SKM-1 (cell line): ENCODE data around the gene POP5.
"Not testable (repeated sequence)": the region's sequence is repeated elsewhere in the genome, so short reads cannot be mapped to it uniquely, and the experiment has no call there.

Experiments
- DNase-seq: peaks from one replicate; lab custom pipeline; 2025; ENCODE audit not compliant: unreplicated experiment; lab: John Stamatoyannopoulos, UW

Gene POP5

DNA sequence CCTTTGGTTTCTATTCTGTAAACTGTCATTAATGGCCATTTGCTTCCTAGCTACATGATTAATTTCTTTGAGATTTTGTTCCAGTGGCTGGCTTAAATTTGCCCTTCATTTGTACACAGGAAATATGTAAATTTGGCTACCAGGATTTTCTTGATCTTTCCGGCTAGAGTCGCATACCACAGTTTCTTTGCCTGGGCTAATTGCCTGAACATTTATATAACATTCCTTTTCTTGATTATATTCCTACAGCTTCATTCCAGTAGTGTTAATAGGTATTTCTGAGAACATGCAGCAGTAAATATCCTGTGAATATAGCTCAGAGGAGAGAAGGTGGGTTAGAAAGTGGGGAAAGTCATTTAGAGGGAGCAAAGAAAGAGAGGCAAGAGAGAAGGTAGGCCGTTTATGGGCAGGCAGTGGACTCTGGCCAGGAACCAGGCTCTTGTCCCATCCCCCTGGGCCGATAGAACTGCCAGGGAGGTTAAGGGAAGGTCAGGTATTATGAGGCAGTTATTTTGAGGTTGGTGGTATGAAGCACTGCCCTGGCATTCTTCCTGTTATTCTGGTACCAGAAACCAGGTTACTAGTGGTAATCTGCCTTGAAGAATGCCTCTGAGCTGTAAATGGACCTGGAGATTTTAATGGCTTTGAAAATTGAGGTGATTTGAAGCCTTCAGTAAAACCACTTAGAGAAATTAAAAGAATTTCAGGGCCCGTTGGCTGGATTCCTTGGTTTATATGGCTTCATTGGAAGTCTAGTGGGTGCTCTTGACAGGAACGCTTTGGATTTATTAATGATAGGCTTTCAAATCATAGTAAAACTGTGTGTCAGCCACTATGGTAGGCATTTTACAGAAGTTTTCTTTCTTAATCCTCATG lies 42.7 kb downstream of the POP5 start:
- no peak for DNase-seq

DNA sequence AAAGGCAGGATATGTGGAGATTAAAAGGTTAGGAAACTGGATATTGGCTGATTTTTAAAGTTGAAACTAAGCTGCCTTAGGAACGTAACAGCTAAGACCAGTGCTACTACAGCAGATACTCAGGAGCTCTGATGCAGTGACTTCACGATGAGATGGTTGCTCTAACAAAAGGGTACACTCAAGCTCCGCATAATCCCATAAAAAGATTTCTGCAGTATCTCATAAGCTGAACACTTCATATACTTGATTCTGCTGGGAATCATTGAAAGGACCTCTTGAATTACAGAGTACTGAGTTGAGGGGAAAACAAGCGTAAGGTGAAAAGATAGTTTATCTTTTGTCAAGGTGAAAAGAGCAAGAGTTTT lies 43.4 kb downstream of the POP5 start:
- no peak for DNase-seq

DNA sequence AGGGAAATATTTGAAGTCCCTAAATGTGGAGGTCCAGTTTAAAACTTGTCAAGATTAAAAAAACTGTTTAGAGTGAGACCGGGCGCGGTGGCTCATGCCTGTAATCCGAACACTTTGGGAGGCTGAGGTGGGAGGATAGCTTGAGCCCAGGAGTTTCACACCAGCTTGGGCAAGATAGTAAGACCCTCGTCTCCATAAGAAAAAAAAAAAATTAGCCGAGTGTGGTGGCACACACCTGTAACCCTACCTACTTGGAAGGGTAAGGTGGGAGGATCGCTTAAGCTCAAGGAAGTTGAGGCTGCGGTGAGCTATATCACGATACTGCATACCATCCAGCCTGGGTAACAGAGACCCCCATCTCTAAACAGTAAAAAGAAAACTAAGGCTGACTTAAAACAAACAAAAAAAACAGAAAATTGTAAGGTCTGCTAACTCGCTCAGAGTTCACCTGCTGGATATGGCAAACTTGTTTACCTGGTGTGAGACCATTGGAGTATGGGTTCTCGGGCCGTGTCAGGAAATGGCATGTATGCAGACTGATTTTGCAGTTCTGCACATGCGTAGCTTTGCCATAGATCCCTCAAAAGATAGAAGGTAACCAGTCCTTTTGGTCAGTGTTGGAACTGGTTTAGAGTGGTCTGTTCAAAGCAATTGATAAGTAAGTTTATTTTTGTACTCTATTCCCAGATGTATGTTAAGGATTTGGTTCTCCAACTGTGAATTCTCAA lies 45.0 kb downstream of the POP5 start:
- no peak for DNase-seq

DNA sequence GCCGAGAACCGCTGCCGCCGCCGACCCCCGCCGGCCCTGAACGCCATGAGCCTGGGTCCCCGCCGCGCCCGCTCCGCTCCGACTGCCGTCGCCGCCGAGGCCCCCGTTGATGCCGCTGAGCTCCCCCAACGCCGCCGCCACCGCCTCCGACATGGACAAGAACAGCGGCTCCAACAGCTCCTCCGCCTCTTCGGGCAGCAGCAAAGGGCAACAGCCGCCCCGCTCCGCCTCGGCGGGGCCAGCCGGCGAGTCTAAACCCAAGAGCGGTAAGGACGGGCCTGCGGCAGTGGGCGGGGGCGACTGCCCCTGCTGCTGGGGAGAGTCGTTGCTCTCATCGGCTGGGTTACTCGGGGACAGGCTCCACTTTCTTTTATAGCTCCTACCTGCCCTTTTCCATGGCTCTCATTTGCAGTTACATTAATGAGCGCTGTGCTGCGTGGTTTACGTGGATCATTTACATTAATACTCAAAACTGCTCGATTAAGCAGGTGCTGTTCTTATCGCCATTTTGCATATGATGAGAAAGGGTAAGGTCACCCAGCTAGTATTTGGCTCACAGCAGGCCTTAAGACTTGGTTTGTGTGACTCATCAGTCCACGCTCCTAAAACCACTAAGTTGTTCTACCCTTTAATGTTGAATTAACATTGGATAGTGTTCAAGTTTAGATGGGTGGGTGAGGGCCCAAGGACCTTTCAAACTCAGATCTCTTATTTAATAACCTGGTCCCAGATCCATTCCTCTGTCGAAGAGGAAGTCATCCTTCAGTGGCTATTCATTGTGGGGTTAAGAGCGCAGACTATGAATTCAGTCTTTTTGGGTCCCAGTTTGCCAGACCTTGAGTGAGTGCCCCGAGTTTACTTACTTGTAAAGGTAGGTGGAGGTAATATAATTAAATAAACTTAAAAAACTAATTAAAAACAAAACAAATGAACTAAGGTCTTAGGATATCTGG lies 46.2 kb downstream of the POP5 start:
- no peak for DNase-seq

DNA sequence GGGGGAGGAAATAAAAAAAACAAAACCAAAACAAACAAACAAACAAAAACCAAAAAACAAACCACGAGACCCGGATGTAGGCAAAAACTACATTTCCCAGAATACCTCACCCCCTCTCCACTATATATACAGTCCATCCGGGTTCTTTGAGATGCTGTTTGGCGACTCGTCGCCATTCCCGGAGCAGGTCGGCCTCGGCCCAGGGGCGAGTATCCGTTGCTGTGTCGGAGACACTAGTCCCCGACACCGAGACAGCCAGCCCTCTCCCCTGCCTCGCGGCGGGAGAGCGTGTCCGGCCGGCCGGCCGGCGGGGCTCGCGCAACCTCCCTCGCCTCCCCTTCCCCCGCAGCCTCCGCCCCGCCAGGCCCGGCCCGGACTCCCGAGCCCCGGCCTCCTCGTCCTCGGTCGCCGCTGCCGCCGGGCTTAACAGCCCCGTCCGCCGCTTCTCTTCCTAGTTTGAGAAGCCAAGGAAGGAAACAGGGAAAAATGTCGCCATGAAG lies 46.9 kb downstream of the POP5 start, which contains the start of gene RNF10:
Gene RNF10 (plus strand): TSS at position 154 of the 500 bp plus-strand sequence. CDS start 456 bp downstream, outside the sequence.
- DNase-seq = no peak

DNA sequence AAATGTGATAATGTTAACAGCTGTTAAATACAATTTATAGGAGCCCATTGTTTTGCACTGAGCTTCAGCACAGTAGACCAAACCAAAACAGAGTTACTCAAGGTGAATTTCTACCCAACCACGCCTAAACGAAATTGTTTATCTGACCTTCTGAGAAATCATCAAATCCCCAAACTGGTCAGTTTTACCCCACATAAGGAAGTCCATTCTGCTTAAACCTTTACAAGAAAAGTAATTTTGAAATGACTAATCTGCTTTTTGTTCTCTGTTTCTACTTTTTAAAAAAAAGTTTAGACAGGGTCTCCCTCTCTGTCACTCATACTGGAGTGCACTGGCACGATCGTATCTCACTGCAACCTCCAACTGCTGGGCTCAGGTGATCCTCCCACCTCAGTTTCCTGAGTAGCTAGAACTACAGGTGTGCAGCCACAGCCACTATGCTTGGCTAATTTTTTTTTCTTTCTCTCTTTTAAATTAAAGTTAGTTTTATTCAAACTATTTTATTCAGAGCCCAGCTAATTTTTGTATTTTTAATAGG lies 48.4 kb downstream of the POP5 start:
- DNase-seq = no peak

DNA sequence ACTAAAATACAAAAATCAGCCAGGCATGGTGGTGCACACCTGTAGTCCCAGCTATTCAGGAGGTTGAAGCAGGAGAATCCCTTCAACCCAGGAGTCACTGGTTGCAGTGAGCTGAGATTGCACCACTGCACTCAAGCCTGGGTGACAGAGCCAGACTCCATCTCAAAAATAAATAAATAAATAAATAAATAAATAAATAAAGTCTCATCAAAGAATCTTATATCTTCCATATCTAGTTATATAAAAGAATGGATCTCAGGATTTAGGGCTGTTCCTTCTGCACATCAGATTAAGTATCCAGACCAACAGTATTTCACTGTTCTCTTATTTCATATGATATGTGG lies 50.8 kb downstream of the POP5 start:
- DNase-seq = not testable (repeated sequence)

DNA sequence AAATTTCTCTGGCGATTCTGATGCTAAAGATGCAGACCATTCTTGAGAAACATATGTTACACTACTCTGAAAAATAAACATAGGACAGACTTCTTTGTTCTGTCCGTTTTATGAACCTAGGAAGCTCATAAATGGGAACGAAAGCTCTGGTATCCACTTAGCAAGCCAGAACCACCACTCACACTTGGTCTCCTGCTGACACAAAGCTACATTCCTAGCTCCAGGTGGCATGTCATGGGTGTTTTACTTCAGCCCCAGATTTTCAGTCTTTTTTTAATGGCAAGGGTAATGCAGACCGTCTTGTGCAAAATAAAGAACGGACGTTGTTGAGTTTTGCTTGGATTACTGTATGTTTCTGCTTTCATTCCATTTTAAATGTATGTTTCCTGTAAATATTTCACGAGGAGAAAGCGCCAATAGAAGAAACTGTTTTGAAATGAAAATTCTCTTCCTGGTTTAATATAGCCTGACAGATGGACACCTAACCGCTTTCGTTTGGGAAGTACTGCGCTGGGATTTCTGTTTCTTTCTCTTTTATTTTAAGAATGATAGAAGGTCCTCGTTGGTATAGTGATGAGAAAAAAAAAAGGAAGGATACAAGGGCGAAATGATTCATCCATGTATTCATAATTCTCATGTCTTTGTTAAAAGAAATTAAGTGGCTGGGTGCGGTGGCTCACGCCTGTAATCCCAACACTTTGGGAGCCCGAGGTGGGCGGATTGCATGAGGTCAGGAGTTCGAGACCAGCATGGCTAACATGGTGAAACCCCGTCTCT lies 51.4 kb downstream of the POP5 start:
- no peak for DNase-seq

DNA sequence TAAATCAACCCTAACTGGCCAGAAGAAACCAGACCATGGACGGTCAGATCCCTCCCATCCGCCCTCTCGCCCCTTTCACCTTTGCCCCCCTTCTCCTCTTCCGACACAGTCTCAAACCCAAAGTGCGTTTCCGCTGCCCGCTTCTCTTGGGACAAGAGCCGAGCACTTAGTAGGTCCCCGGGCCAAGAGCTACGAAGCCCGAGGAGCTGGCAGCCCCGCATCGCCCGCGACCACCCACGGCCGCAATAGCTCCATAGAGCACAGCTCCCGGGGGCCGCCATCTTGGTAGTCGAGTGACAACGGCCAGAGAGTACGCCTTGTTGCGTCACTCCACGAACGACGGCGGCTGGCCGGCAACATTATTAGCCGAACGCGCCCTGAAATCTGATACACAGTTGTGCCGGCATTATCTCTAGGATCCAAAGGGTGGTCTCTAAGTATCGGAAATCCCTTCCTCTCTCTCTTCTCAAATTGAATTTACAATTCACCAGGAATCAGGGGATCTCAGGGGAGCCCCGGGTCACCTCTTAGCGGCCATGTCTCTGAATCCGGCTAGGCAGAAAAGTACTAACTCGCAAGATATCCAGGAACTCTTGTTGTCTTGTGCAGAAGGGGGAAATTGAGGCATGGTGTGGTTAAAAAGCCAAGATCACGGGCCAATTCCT lies 52.2 kb downstream of the POP5 start, which contains the start of gene COQ5:
Gene COQ5 (minus strand): TSS at position 298 of the 665 bp plus-strand sequence. CDS start 17 bp downstream, at position 281.
- DNase-seq = no peak
